SKM-1 (cell line): Measurements from ENCODE around the gene FAM236A.
"Not testable (repeated sequence)": the region's sequence is repeated elsewhere in the genome, so short reads cannot be mapped to it uniquely, and the experiment has no call there.

Experiments
- DNase-seq: peaks from one replicate; lab custom pipeline; 2025; ENCODE audit not compliant: unreplicated experiment; lab: John Stamatoyannopoulos, UW

FAM236A gene

GRCh38 chrX:72937906-72938305, at the start of gene FAM236A:
TSS of gene FAM236A (plus strand) at chrX:72938206. CDS start at chrX:72938263, 57 bp downstream.
- DNase-seq: not testable (repeated sequence)

DNA sequence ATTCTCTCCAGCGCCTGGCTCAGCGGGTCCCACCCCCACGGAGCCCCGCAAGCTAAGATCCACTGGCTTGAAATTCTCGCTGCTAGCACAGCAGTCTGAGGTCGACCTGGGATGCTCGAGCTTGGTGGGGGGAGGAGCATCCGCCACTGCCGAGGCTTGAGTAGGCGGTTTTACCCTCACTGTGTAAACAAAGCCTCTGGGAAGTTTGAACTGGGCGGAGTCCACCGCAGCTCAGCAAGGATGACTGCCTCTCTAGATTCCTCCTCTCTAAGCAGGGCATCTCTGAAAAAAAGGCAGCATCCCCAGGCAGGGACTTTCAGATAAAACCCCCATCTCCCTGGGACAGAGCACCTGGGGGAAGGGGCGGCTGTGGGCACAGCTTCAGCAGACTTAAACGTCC, 48.3 kb upstream of the FAM236A start:
- DNase-seq: not testable (repeated sequence)

- DNase-seq: not testable (repeated sequence)
Observed at GRCh38 chrX:72912315-72912714, 25.7 kb upstream of the FAM236A start, which contains the start of gene FAM236C. TSS of gene FAM236C (plus strand) at chrX:72912615. CDS start at chrX:72912715, 100 bp downstream.

- DNase-seq: not testable (repeated sequence)
Observed at GRCh38 chrX:72916096-72916495, 21.9 kb upstream of the FAM236A start.

DNA sequence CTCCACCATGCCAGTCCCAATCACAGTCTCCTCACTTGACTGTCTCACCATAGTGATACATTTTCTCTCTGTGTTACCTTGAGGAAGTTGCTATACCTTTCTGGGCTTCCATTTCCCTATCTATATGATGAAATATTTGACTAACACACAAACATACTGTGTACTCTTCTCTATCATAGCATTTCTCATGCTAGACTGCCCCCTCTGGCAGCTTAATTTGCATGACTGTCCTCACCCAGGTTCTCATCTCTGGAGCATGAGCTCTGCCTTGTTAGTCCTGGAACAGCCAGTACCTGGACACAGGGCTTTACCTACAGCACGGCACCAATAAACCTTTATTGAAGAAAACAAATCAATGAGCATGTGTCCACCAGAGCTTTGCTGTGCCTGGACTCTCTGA, 5.7 kb upstream of the FAM236A start:
- not testable (repeated sequence) for DNase-seq

GRCh38 chrX:72936455-72936854, 1.6 kb upstream of the FAM236A start:
- DNase-seq: not testable (repeated sequence)

DNA sequence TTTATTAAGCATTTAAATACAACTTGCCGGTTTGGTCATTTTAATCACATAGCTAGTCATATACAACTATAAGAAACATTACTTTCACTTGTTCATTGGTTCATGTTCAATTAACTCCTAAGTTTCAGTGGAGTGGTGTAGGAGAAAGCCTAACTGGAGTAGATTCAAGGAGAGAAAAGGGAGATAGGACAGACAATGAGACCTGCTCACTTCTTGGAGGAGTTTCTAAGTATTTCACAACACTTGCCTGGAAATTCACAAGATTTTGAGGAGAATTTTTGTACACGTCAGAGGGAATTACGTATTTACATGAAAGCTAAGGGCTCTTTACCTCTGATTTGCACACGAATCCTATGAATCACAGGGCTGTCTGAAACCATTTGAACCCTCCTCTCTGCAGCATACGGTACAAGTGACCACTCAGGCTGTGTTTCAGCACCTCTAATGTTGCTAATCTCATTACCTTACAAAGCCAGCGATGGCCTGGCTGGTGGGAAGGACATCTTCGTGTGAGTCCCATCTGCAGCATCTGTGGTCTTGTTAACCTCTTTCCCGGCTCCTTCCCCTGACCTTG, 1.0 kb upstream of the FAM236A start:
- DNase-seq: not testable (repeated sequence)

- DNase-seq: not testable (repeated sequence)
Observed at GRCh38 chrX:72942272-72942671, 4.3 kb downstream of the FAM236A start.

GRCh38 chrX:72943035-72943818, 5.2 kb downstream of the FAM236A start:
- not testable (repeated sequence) for DNase-seq

DNA sequence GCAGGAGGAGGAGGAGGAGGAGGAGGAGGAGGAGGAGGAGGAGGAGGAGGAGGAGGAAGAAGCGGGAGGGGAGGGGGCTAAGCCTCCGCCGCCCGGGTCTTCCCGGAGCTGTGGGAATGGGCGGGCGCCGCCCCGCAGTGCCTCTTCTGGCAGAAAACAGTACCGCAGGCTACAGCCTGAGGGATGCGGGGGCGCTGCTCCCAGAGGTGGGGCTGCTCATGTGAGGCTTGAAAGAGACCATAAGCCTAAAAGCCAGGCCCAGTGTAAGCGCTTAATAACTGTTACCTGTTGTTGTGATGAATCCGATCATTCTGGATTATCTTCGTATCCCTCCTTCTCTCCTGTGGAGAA, 5.8 kb downstream of the FAM236A start, which contains the start of gene DMRTC1:
Gene DMRTC1, minus strand, starts transcription at position 19 of the 351 bp plus-strand sequence. CDS start 68,143 bp downstream, outside the sequence.
- not testable (repeated sequence) for DNase-seq

DNA sequence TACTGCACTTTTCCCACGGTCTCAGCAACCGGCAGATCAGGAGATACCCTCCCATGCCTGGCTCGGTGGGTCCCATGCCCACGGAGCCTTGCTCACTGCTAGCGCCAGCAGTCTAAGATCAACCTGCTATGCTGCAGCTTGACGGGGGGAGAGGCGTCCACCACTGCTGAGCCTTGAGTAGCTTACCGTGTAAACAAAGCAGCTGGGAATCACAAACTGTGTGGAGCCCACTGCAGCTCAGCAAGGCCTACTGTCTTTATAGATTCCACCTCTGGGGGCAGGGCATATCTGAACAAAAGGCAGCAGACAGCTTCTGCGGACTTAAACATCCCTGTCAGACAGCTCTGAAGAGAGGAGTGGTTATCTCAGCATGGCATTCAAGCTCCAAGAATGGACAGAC, 22.0 kb downstream of the FAM236A start:
- not testable (repeated sequence) for DNase-seq

DNA sequence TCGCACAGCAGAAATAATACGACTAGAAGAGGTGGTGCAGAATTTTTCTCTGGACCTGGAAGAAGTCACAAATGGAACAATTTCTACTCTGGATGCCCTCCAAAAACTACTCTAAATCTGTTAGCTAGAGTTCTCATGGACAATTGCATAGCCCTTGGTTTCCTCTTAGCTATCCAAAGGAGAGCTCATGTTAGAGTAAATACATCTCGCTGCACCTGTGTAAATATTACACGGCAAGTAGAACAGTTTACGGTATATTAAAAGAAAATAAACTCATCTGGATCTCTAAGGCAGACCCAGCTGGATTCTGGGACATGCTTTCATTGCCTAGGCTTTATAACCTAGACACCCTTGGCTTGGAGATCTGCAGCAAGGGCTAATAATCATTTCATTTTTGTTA, 33.9 kb downstream of the FAM236A start:
- DNase-seq: not testable (repeated sequence)

DNA sequence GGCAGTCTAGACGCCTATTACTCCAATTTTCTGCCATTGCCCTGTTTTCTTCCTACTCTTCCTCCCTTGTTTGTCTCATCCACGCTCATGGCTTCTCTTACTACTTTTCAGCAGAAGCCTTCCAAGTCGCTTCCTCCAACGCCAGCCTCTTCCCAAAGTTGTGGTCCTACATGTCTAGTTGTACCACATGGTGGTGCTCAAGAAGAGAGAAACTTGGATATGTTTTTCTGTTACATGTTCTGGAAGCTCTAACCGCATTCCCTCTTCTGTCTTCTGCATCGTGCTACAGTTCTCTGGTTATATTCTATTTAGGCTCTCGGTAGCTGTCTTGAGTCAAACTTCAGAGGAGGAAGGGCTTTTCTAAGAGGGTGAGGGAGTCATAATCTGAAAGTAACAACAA, 36.9 kb downstream of the FAM236A start:
- DNase-seq: not testable (repeated sequence)

- not testable (repeated sequence) for DNase-seq
Observed at GRCh38 chrX:72980894-72981469, 43.0 kb downstream of the FAM236A start.
